Kasumi-1 (cell line): Measurements from ENCODE around the gene SLC7A6.

Source experiments
- DNase-seq, 2 experiments: peaks; one replicate each; lab custom pipeline; 2025; lab: John Stamatoyannopoulos, UW

SLC7A6 gene

DNA sequence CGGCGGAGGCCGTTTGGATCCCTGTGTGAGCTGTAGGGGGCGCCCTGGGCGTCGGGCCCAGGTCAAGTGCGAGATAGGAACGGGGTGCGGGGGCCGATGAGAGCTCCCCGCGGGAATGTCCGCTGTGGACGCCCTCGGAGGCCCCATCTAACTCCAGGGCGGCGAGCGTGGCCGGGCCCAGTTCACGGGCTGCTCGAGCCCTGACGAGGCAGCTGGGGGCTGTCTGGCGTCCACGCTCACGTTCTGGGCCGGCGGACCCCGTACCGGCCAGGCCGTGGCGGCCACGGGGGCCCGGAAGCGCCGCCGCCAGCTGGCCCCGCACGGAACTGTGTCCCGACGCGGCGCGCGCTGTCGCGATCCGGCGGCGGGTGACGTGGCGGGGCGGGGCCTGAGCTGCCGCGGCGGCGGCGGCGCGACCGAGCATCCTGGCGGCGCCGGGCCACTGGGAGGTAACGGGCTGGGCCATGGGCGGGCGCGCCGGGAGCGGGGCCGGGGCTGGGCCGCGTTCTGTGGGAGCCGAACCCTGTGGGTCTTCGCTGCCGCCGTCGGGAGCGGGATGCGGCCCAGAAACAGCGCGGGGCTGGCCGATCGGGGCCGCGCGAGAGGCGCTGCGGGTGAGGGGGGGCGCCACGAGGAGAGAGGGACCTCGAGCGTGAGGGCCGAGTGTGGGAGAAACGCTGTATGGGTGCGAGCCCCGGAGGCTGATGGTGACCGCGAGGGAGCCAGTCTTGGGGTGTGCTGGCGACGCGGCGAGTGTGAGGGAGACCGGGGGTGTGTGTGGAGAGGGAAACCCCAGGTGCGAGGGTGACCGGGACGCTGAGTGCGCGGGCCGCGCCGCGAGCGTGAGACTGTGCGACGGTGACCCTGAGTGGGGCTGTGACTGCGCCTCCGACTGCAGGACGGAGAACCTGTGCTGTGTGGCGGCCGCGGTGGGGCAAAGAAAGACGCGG is at the start of gene SLC7A6:
Gene SLC7A6 (plus strand): TSS at position 399 of the 950 bp plus-strand sequence. CDS start 10,201 bp downstream, outside the sequence.
- peak; percentile 72 to 77 for DNase-seq

DNA sequence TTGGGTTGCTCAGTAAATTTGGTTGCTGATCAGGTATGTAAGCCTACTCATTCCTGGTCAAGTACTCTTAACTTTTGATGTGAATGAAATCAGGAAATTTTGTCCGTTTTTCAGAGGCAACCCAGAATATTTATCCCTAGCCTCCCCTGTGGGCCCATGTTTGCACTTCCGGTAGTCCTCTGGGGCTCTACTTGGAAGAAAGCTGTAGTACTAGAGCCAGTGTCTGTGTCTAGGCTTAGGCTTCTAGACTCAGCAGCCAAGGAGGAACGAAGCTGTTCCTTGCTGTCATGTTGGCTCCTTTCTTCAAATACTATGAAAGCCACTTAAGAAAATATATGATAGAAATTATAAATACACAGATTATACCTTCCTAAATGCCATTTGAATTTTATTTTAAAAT is 49.6 kb upstream of the SLC7A6 start:
- DNase-seq = no peak

DNA sequence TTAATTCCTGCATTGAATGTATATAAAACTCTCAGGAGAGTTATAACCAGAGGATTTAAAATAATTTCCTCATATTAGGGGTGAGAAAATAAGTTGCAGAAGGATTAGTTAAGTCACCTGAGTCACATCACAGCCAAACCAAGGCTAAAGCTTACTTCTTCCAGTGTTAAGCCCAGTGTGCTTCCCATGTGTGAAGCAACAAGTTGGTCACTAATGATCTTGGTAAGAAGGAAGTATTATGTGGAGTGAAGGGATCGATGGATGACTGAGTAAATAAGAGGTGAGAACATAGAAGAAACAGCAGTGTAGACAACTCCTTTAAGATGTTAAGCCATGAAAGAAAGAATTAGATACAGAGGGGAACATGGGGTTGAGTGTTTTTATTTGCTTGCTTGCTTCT is 49.0 kb upstream of the SLC7A6 start:
- no peak for DNase-seq

DNA sequence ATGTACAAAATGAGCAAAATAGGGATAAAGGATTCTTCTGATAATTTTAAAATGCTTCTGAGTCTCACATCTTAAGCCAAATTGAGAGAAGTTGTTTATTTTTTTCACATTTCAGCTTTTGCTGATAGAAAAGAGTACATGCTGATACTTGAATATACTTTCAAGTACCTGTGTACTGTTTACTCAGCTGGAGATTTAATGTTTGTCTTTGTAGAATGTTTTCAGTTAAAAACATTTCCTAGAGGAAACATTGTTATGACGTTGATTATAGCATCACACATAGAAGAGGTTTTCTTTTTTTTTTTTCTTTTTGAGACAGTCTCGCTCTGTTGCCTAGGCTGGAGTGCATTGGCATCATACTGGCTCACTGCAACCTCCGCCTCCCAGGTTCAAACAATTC is 48.1 kb upstream of the SLC7A6 start:
- no peak for DNase-seq

DNA sequence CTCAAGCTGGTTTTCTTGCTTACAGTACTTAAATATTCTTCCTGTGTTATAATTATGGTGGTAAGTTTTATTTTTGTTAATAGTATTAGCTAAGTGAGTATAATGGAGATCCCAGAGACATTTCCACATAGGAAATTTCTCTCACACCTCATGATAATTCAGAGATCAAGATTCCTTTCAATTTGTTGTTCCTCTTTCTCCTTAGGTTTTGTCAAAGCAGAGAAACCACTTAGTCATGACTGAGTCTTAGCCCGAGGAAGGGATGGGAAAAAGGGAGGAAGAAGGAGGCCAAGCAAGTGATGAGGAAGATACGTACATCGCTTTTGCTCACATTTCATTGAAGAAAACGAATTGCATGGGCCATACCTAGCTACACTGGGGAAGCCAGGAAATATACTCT is 46.8 kb upstream of the SLC7A6 start:
- DNase-seq = no peak

GRCh38 chr16:68219725-68220351 is 44.5 kb upstream of the SLC7A6 start:
- no peak for DNase-seq

GRCh38 chr16:68223072-68223471 is 41.3 kb upstream of the SLC7A6 start:
- DNase-seq = no peak

GRCh38 chr16:68226116-68226515 is 38.2 kb upstream of the SLC7A6 start:
- DNase-seq = no peak

DNA sequence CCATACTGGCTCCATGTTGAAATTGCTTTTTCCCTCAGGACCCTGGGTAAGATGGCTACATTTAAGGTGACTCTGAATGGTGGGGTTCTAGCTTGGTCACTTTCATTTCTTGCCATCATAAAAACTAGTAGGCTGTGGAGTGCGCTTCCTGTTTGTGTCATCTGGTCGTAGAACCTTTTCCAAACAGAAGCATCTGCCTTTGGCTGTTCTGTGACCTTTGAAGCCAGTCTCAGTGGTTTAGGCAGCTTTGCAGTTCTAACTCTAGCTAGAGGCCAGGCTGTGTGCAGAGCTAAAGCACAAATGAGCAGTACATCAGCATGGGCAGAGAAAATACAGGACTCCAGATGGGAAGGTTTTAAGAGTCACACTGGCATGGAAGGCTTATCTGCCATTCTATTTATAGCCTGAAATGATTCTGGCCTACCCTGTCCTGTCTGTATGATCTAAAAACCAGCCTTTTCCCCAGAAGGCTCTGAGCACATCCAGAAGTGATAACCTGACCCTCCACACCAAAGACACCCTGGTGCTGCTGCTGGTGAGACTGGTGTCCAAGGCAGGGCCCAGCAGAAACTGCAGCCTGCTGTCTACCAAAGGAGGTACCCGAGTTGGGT is 37.0 kb upstream of the SLC7A6 start:
- no peak for DNase-seq

- peak; percentile 13 to 50 for DNase-seq
Measured at GRCh38 chr16:68227850-68228553, 36.3 kb upstream of the SLC7A6 start.

- no peak for DNase-seq
Measured at GRCh38 chr16:68228652-68229051, 35.7 kb upstream of the SLC7A6 start.

DNA sequence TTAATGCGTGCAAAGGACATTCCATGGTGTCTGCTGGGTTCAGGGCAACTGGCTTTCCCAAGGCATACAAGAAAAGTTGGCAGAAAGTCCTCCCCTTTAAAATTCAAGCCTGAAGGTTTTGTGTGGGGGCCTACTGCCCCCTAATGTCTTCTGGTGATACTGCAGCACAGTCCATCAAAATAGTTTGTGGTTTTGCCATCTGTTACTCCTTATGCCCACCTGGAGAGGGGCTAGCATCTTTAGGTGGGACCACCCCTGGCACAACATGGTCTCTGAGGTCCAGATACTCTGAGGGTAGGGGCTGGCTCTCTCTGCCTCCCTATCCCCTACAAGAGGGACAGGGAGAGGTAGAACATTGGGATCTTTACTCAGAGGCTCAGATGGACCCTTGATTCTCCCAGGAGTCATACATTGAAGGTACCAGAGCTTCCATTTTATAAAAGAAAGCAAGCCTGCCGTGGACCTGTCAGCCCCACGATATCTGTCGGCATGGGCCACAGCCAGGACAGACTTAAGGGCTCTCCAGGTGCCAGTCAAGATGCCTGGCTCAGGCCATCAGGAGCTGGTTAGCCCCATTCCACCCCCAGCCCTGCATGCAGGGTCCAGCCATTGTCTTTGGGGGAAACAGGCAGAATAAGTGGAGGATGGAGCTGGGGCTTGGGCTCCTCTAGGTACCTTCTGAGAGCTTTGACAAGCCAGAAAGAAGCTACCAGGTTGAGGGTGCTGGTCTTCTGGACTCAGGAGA is 34.7 kb upstream of the SLC7A6 start:
- DNase-seq = peak; percentile 54 to 72

GRCh38 chr16:68230176-68230571 is 34.2 kb upstream of the SLC7A6 start:
- DNase-seq = no peak

GRCh38 chr16:68230956-68231355 is 33.4 kb upstream of the SLC7A6 start:
- DNase-seq = no peak

DNA sequence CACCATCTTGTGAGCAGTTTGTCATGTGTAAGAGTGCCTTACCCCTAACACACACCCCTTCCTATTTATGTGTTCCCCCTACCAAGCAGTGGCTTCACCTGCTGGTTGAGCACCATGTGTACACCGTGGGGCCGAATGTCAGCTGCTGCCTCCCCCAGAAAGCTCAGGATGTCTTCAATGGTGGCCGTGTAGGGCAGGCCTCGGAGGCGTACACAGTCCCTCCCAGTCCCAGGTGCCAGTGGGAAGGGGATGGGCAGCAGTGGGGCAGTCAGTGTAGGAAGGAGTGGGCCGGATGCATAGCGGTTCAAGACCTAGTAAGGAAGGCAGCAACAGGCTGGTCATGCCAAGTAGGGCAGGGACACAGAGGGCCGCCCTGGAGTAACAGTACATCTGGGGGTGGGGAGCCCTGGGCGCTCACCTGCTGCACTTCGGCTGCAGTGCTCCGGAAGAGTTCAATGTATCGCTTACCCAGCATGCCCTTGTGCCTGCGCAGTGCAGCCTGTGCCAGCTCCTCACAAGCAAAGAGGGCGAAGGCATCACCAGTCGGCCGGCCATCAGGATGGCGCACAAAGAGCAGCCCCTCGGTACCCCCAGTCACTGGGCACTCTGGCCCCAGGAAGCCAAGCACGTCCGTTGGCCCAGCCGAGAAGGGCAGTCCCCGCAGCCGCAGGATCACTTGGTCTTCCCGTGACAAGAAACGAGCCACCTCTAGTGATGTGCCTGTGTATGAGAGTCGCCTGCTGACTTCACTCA is 32.8 kb upstream of the SLC7A6 start:
- DNase-seq = no peak

- no peak for DNase-seq
Measured at GRCh38 chr16:68232335-68232734, 32.0 kb upstream of the SLC7A6 start.

DNA sequence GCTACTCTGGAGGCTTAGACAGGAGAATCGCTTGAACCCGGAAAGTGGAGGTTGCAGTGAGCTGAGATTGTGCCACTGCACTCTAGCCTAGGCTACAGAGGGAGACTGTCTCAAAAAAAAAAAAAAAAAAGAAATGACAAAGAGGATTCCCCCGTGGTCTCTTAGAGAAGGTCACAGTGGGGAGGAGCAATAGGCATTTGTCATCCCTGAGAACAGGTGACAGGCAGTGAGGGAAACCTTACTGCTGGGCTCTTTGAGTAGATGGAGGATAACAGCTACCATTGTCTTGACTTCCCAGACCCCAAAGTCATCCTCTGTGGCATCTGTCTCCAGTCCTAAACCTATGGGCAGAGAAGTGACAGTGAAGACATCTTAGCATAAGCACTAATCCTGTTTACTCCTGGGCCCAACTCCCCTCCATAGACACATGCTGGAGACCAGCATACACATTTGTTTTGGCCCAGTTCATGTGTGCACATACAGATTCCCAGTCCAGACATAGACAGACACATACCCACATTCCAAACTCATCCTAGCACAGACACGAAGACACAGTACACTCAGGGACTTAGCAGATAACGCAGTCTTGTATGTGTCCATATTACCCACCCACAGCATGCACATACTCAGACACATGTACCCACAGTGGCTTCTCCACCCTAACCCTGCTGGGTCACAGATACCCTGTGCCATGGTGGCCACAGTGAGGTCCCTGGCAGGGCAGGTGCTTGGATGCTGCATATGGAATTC is 31.1 kb upstream of the SLC7A6 start:
- DNase-seq = no peak

DNA sequence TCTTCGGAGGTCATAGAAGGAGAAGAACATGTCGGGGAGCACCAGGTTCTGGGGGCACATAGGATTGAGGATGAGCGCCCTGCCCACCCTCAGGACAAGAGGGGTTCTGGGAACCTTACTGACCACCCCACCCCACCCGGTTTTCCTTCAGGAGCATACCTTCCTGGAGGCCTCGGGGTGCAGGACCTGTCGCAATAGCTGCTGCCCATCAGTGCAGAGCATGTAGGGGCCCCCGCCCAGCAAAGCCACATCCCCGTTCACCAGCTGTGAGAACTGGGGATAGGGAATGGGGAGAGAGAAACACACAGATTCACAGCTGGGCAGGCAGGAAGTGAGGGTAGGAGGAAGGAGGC is 30.5 kb upstream of the SLC7A6 start:
- DNase-seq = peak in 1 of 2 experiments; percentile 29

- DNase-seq = no peak
Measured at GRCh38 chr16:68234188-68235107, 29.9 kb upstream of the SLC7A6 start.
